ENCODE measurements around the gene PRDM8.

DNA sequence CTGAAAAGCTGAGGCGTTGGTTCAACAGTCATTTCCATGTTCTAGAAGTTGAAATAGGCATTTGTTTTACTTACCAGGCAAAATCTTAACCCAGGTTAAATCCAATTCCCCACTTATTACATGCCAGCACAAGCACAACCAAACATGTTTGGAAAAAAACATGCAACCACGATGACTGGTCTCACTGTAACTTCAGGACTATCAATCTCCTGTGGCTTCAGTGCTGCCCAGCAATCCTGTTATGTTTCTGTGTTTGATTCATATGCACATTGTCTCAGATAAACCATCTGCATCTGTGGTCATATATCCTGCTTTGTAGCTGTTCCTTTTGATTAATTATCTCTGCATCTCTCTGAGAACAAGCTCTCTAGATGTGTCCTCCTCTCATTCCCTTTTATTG lies 28.3 kb downstream of the PRDM8 start:
- TF ChIP-seq, protein P1, sequence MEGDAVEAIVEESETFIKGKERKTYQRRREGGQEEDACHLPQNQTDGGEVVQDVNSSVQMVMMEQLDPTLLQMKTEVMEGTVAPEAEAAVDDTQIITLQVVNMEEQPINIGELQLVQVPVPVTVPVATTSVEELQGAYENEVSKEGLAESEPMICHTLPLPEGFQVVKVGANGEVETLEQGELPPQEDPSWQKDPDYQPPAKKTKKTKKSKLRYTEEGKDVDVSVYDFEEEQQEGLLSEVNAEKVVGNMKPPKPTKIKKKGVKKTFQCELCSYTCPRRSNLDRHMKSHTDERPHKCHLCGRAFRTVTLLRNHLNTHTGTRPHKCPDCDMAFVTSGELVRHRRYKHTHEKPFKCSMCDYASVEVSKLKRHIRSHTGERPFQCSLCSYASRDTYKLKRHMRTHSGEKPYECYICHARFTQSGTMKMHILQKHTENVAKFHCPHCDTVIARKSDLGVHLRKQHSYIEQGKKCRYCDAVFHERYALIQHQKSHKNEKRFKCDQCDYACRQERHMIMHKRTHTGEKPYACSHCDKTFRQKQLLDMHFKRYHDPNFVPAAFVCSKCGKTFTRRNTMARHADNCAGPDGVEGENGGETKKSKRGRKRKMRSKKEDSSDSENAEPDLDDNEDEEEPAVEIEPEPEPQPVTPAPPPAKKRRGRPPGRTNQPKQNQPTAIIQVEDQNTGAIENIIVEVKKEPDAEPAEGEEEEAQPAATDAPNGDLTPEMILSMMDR (IDR thresholded peaks at IDR 0.05) = no peak
- no peak for TF ChIP-seq POLR2A (IDR thresholded peaks at IDR 0.05)

Measured in esophagus squamous epithelium (tissue), 4 donors.